Activated CD4-positive, alpha-beta T cell treated with anti-CD3 and anti-CD28 coated beads, Interleukin-2, amount 50 U/mL, for 1 hour (primary cell): ENCODE measurements around the gene DMKN.

Experiments
- DNase-seq: peaks from one replicate; pipeline ENCODE4 v3.0.0-alpha.2; 2020

The DMKN gene

DNA sequence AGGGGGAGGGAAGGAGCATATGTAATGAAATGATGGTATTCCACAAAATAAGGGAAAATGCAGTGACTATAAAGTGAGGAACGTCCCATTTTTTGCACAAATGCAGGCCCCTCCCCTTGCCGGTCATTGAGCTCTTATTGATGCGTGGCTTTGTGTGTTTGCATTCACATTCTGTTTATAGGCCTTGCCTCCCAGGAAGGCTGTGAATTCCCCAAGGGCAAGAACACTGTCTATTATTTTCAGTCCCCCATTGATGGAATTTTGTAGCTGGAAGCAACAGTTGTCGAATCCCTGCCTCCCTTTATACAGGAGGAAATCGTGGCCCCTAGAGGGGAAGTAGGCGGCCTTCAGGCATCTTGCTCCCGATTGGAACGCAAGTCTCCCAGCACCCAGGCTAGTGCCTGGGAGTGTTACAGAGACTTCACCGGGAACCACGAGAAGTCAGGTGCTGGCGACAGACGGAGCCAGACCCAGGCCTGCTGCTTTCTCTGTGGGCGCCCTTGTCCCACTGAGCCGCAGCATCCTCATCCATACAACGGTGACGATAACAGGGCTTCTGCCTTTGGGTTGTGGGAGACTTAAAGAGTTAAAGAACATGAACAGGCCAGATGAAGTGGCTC is 7.8 kb upstream of the DMKN start:
- no peak for DNase-seq

DNA sequence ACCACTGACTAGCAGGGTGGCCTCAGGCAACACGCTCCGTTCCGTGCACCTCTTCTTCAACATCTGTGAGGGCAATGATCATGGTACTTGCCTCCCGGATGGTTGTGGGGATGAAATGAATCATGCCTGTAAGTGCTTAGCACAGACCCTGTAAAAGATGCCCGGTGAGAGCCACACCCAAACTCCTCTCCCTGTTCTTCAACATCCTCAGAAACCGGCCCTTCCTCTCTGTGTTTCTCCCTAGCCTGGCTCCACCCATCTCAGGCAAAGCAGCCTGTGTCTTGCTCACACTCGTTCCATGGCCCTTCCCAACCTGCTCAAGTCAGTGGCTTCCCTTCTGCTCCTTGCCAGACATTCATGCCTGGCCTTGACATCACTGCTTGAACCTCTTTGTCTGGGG is 5.8 kb upstream of the DMKN start:
- no peak for DNase-seq

DNA sequence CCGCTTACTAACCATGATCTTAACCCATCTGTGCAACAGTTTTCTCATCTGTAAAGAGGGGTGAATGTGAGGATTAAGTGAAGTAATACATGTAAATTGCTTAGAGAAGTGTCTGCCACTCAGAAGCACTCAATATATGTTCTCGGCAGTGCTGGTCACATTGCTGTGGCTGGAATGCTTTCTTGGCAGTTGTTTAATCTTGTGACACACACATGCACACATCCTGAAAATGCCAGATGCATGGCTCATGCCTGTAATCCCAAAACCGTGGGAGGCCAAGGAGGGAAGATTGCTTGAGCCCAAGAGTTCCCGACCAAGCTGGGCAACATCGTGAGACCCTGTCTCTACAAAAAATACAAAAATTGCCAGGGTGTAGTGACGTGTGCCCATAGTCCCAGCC is 4.9 kb upstream of the DMKN start:
- DNase-seq, result no peak

DNA sequence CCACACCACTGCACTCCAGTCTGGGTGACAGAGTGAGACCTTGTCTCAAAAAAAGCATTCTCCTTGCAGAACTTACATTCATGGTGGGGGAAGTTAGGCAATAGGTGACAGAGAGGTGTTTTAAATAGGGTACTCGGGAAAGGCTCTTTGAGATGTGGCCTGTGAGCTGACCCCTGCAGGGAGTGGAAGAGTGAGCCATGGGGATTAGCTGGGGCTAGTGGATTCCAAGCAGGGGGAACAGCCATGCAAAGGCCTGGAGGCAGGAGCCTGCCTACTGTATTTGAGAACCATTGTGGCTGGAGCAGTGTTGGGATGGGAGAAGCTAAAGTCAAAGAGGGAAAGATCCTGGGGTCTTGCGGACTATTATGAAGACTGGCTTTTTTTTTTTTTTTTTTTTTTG is 3.9 kb upstream of the DMKN start:
- no peak for DNase-seq

GRCh38 chr19:35516310-35516709 is 2.9 kb upstream of the DMKN start:
- DNase-seq, result no peak

DNA sequence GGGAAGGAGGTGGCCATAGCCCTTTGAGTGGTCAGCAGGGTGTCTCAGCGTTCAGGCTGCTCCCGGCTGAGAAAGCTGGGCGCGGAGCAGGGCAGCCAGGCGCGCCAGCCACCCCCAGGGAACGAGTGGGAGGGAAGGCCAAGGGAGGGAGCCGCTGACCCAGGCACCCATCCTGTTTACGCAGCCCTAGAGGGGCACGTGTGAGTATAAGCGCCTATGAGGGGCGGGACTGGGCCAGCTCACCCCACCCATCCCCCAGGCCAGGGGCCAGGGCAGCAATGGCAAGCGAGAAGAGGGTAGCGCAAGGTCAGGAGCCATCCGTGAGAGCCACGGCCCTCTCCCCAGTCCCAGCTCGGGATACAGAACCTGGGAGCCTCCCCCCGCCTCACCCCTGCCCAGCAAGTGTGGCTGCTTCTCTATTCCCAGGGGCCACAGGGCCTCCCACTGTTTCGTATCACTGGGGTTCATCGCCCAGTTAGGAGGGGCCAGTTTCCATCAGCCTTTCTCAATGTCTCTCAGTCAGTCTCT is 897 bp upstream of the DMKN start:
- DNase-seq, result no peak

- no peak for DNase-seq
Measured at GRCh38 chr19:35512831-35513627, 420 bp downstream of the DMKN start.

DNA sequence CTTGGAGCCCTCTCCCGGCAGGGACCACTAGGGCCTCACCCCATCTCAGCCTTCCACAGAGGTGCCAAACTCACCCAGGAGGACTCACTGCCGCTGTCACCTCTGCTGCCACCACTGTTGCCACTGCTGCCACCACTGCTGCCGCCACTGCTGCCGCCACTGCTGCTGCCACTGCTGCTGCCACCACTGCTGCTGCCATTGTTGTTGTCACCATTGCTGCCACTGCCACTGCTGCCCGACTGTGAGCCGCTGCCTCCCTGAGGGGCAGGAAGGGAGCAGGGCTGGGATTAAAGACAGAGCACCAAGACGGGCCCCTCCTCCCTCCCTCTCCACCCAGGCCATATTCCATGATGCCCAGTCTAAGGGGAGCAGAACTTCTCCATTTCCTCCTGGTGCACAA is 2.1 kb downstream of the DMKN start:
- no peak for DNase-seq

GRCh38 chr19:35510626-35510964 is 2.9 kb downstream of the DMKN start:
- DNase-seq, result no peak

DNA sequence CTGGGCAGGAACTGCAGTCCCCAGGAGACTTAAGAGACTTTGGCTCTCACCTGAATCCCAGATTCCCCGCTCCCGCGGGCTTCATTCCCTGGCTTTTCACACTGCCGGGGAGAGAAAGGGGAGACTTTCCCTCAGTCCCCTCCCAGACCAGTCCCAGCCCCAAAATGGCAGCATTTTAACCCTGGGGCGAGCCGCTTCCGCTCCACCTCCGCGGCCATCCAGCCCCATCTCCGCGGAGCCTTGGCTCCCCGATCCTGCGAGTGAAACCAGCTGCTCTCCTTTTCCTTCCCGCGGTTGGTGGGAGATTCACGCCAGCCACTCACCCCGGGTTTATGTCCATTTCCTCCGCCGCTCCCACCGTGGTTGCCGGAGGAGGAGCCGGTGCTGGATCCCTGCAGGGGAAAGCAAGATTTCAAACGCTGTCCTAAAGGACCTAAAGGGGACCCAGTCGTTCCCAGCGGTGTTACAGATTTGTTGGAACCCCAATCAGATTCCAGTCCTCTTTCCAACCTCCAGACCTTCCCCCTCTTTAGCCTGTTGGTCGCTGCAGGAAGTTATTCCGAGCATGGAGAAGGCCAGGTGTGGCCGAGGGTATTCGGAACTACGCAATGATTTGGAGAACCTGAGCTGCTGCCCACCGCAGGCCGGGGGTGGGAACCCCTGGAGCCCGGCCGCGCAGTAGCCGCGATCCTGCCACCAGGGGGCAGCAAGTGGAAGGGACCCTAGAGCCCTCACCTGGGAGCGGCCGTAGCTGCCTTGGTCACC is 3.4 kb downstream of the DMKN start:
- DNase-seq, result peak; percentile 70

DNA sequence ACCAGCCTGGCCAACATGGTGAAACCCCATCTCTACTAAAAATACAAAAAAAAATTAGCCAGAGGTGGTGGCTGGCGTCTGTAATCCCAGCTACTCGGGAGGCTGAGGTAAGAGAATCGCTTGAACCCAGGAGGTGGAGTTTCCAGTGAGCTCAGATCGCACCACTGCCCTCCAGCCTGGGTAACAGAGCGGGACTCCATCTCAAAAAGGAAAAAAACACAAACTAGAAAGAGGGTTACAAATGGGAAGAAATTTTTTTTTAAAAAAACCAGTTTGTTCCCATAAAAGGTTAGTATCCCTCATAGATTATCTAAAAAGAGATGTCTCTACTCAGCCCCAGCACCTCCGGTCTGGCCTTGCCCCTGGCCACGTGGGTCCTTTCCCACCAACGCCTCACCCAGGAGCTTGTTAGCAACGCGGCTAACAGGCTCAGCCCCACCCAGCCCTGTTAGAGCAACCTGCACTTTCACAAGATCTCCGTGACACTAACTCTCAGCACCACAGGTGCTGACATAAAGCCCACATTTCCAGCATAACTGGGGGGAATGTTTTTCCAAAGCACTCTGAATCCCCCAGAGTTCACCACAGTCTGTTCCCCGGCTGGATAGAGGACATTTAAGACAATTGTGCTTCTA is 4.3 kb downstream of the DMKN start:
- DNase-seq, result peak; percentile 17

GRCh38 chr19:35508129-35508528 is 5.3 kb downstream of the DMKN start:
- no peak for DNase-seq

GRCh38 chr19:35507561-35507960 is 5.9 kb downstream of the DMKN start:
- DNase-seq, result no peak

GRCh38 chr19:35506011-35506410 is 7.4 kb downstream of the DMKN start:
- no peak for DNase-seq

- DNase-seq, result no peak
Measured at GRCh38 chr19:35502751-35503150, 10.7 kb downstream of the DMKN start.

GRCh38 chr19:35501684-35502083 is 11.8 kb downstream of the DMKN start:
- DNase-seq, result no peak

- DNase-seq, result no peak
Measured at GRCh38 chr19:35500611-35501010, 12.8 kb downstream of the DMKN start.

GRCh38 chr19:35498984-35499527 is 14.4 kb downstream of the DMKN start:
- DNase-seq, result no peak

GRCh38 chr19:35498220-35498619 is 15.2 kb downstream of the DMKN start:
- no peak for DNase-seq

DNA sequence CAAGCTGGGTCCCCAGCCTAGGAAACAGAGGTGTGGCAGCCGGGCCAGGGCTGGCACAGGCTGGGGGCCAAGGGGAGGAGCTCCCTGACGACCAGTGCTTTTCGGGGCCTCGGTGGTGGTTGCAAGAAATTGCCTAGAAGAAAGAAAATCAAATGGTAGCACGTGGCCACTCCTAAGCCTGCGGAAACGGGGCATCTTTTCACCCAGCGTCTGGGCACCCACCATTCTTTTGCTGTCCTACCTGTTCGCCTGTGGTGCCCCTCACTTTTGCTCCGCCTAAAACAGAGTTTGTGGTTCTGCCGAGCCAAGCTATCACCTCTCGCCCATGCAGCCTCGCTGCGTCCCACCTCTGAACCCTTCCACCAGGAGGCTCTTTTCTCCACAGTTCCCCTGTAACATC is 16.0 kb downstream of the DMKN start:
- no peak for DNase-seq

DNA sequence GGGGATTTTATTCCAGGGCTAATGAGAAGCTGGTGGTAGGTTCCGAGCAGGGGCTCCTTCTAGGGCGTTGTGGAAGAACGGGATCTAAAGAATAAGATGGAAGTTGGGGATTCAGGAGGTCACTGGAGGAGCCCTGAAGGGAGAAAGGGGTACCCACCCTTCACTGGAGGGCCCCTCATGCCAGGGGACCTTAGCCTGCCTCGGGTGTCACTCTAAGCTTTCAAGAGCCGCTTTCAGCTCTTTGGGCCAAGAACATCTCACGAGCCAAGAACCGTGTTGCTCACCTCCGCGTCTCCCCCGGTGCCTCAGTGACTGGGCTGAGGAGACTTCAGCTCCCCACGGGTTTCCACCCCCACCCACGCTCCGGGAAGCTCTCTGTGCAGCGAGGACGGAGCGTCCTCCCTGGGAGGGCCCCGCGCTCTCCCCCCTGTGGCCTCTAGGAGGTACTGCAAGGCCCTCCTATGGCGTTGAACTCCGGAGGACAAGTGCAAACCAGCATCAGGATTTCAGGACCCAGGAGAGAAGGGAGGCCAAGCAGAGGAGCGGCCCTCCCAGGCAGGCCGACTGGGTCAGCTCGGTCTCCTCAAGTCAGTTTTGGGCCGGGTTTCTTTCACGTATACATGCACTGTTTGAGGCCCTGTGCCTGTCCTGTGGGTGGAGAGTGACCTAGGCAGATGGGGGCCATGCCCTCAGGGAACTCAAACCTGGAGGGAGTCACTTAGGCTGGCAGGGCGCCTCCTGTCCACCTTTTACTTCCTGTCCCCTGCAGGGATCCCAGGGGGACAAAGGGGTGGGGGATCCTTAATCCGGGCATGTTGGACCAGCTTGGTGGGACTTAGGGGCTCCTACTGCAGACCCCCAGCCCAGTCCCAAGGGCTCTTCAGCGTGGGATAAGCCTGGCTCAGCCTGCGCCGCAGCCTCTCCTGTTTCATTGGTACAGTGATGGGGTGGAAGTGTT is 18.1 kb downstream of the DMKN start:
- peak; percentile 56 for DNase-seq

DNA sequence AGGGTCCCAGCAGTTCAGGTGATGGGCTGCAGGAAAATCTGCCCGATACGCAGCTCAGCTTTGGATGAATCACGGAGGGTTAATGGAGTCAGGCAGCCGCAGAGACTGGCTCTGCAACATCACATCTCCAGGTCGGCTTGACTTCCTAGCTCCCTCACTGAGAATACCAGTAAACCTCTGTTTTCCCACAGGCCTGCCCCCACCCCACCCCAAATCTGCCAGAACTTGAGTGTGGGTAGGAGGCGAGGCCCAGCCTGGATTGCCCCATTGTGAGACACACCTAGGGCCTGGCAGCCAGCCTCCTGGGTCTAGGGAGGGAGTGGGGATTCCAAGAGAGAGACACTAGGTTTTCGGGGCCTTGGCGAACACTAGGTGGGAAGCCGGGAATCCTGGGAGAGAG is 19.5 kb downstream of the DMKN start:
- no peak for DNase-seq
